CD4-positive, alpha-beta T cell treated with Interleukin-1 beta for 1 hour (primary cell): Measurements from ENCODE around the gene CIBAR2.
A peak's percentile ranks its signal among the peaks of the same experiment; 100 is the strongest.

ENCODE experiments used
- DNase-seq, 2 donors: peaks; one replicate each; pipeline ENCODE4 v3.0.0-alpha.2; 2020 to 2022

CIBAR2 gene

GRCh38 chr16:85081765-85082164 lies 30.5 kb downstream of the CIBAR2 start:
- DNase-seq = no peak

GRCh38 chr16:85081038-85081437 lies 31.2 kb downstream of the CIBAR2 start:
- DNase-seq = no peak

- no peak for DNase-seq
Measured at GRCh38 chr16:85079785-85080570, 32.3 kb downstream of the CIBAR2 start.

- DNase-seq = no peak
Measured at GRCh38 chr16:85078952-85079351, 33.3 kb downstream of the CIBAR2 start.

- no peak for DNase-seq
Measured at GRCh38 chr16:85078226-85078625, 34.0 kb downstream of the CIBAR2 start.

GRCh38 chr16:85077576-85078125 lies 34.6 kb downstream of the CIBAR2 start:
- DNase-seq = no peak

- DNase-seq = no peak
Measured at GRCh38 chr16:85077039-85077438, 35.2 kb downstream of the CIBAR2 start.

- no peak for DNase-seq
Measured at GRCh38 chr16:85075236-85075924, 36.9 kb downstream of the CIBAR2 start.

GRCh38 chr16:85074225-85074914 lies 37.9 kb downstream of the CIBAR2 start:
- DNase-seq = no peak

- no peak for DNase-seq
Measured at GRCh38 chr16:85072947-85073346, 39.3 kb downstream of the CIBAR2 start.

- no peak for DNase-seq
Measured at GRCh38 chr16:85072076-85072860, 40.0 kb downstream of the CIBAR2 start.

- DNase-seq = no peak
Measured at GRCh38 chr16:85069171-85069570, 43.1 kb downstream of the CIBAR2 start.

- no peak for DNase-seq
Measured at GRCh38 chr16:85068746-85069145, 43.5 kb downstream of the CIBAR2 start.

GRCh38 chr16:85067426-85067825 lies 44.8 kb downstream of the CIBAR2 start:
- DNase-seq = no peak

GRCh38 chr16:85067024-85067423 lies 45.2 kb downstream of the CIBAR2 start:
- DNase-seq = no peak

- DNase-seq = no peak
Measured at GRCh38 chr16:85066346-85066885, 45.9 kb downstream of the CIBAR2 start.

- no peak for DNase-seq
Measured at GRCh38 chr16:85065099-85065498, 47.2 kb downstream of the CIBAR2 start.

- no peak for DNase-seq
Measured at GRCh38 chr16:85064186-85064585, 48.1 kb downstream of the CIBAR2 start.

GRCh38 chr16:85062845-85063244 lies 49.4 kb downstream of the CIBAR2 start:
- peak in 1 of 2 donors; percentile 36 for DNase-seq

GRCh38 chr16:85062323-85062722 lies 49.9 kb downstream of the CIBAR2 start:
- DNase-seq = no peak

- DNase-seq = peak in 1 of 2 donors; percentile 63
Measured at GRCh38 chr16:85061566-85061965, 50.7 kb downstream of the CIBAR2 start.

- DNase-seq = no peak
Measured at GRCh38 chr16:85058909-85059308, 53.4 kb downstream of the CIBAR2 start.
